ENCODE measurements around the gene ENTHD1. TPM values are rescaled to one million over a fixed set of nuclear protein-coding genes. Genes with fewer than 3 reads are reported as not detected.

ENTHD1 gene
- total RNA-seq, 2 donors from 2014 or later = not detected

DNA sequence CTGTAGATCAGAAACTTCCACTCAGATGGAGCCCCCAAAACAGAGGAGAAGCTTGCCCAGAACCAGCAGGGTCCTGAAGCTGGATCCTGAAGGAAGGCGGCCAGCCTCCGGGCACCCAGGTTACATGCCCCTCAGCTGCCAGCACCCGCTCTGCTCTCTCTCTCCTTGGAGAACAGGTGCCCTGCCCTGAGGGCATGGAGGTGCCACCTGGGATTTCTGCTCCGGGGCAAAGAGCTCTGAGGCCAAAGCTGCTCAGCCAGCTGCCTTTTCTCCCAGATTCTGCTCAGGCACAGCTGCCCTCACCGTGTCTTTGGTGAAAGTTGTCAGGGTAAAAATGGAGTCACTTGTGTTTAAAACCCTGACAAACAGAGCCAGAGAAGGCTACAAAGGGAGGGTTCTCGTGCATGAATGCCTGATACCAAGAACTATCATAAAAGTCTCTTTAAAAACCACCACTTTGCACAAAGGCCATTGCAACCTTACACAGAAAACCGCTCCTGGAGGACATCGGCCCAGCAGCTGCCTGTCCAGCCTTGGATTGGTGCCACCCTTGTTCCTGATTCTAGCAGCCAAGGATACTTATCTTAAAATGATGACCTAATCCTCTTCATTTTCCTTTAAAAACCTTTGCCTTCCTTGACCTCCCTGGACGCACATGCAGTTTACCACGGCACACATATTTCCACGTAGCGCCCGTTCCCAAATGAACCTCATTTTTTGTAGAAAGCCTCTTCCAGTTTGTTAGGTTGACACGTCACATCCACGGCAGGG is 183.0 kb downstream of the ENTHD1 start:
- no peak overlapping the region for H3K4me3 Mint-ChIP-seq

DNA sequence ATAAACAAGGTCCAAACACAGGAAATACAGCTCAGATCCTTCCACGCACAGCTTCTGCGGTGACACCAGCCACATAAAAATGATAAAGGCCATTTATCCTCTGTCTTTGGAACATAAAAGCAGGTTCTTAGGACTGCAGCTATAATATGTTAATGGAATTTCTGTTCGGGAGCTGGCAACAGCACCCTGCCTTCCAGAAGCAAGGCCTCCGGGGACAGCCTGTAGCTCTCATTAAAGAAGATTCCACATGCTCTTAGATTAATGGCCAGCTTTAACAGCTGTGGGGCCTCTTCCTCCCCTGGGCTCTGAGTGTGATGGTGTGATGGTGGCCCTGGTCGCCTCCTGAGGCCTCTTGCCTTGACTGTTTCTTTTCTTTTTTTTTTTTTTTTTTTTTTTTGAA is 185.7 kb downstream of the ENTHD1 start:
- DNase-seq (no peak), ATAC-seq (no peak)
- no peaks in the 10 kb centered on the region for H3K9me3 ChIP-seq (ENCODE audit: control insufficient read depth, low read length, poor library complexity, severe bottlenecking)
- Mint-ChIP-seq H3K27me3 (peaks cover 11% of the 10 kb centered on the region), H3K4me3 (no peak overlapping the region), H3K36me3 (ENCODE audit: low read depth) (no peaks in the 10 kb centered on the region), H3K27ac (no peak overlapping the region), H3K4me1 (peaks cover 4% of the 10 kb centered on the region)

More for the DNA sequence above, 183.0 kb downstream of the ENTHD1 start:
- Mint-ChIP-seq H3K27me3 (peaks cover 11% of the 10 kb centered on the region), H3K4me1 (peaks cover 4% of the 10 kb centered on the region), H3K36me3 (ENCODE audit: low read depth) (no peaks in the 10 kb centered on the region), H3K27ac (no peak overlapping the region)
- H3K9me3 ChIP-seq (ENCODE audit: control insufficient read depth, low read length, poor library complexity, severe bottlenecking) = no peaks in the 10 kb centered on the region
- DNase-seq = no peak
- ATAC-seq = no peak

DNA sequence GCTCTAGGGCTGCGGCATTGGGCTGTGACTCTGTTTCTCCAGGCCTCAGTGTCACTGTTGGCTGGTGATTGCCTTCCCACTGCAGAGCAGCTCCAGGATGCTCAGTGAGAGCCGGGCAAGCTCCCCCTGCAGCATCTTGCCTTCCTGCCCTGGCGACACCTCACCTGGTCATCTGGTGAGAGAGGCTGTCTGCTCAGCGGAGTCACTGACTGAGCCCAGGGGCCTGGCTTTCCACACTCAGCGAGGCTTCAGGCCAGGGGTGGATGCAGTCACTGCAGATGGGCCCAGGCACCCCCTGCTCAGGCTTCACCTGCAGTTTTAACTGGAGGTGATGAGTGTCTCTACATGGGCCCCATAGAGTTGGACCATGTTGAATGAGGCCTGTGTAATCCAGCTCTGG is 186.2 kb downstream of the ENTHD1 start:
- ATAC-seq (no peak), DNase-seq (no peak)
- H3K9me3 ChIP-seq (ENCODE audit: control insufficient read depth, low read length, poor library complexity, severe bottlenecking) = no peaks in the 10 kb centered on the region
- H3K4me3 Mint-ChIP-seq = no peak overlapping the region
- H3K4me1 Mint-ChIP-seq = peaks cover 4% of the 10 kb centered on the region
- H3K27ac Mint-ChIP-seq = no peak overlapping the region
- H3K36me3 Mint-ChIP-seq (ENCODE audit: low read depth) = no peaks in the 10 kb centered on the region
- peaks cover 11% of the 10 kb centered on the region for H3K27me3 Mint-ChIP-seq

DNA sequence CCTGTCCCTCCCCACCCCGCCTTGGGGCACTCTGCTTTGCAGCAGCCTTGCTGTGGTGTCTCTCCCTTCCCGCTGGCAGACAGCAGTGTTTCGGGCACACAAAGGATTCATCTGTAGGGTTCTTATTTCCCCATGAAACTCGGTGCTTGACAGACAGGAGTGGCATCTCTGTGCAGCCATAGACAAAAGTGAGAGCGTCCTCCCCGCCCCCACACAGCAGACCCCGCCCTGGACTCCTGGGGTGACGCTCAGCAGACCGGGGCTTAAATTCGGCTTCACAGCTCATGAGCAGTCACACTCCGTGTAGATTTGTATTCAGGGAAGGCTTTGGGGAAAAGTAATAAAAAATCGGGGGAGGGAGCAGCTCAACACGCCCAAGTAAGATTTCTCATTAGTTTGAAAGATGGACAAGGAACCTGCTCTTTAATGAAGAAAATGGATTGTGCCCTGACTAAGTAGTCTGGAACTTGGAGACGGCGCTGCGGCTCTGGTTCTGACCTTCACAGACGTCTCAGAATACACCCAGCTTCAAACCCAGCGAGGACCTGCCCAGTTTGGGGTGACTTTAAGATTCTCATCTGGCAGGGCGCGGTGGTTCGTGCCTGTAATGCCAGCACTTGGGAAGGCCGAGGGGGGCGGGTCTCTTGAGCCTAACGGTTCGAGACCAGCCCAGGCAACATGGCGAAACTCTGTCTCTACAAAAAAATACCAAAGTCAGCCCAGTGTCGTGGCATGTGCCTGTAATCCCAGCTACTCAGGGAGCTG is 187.0 kb downstream of the ENTHD1 start:
- no peak overlapping the region for H3K27ac Mint-ChIP-seq
- no peaks in the 10 kb centered on the region for H3K9me3 ChIP-seq (ENCODE audit: control insufficient read depth, low read length, poor library complexity, severe bottlenecking)
- DNase-seq = no peak
- no peaks in the 10 kb centered on the region for H3K36me3 Mint-ChIP-seq (ENCODE audit: low read depth)
- ATAC-seq = no peak
- H3K27me3 Mint-ChIP-seq = peaks cover 11% of the 10 kb centered on the region
- no peak overlapping the region for H3K4me3 Mint-ChIP-seq
- peaks cover 4% of the 10 kb centered on the region for H3K4me1 Mint-ChIP-seq

DNA sequence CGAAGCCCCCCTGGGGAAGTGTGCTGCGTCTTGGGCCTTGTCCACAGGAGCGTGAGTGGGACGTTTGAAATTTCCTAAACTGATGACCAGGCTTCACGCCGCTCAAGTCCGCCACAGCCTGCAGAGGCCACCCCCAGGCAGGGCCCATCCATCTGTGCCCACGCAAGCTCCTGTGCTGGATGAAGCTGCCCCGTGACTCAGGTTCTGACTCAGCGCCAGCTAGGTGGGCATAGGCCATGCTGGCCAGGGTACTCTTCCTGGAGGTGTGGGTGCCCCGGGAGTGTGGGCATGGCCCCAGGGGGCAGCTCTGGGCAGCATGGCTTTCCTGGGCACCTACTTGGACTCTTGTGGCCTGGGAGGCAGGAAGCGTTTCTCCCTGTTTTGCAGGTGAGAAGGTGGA is 188.2 kb downstream of the ENTHD1 start:
- no peaks in the 10 kb centered on the region for H3K36me3 Mint-ChIP-seq (ENCODE audit: low read depth)
- H3K9me3 ChIP-seq (ENCODE audit: control insufficient read depth, low read length, poor library complexity, severe bottlenecking) = no peaks in the 10 kb centered on the region
- no peak for DNase-seq
- peaks cover 4% of the 10 kb centered on the region for H3K4me1 Mint-ChIP-seq
- no peak for ATAC-seq
- H3K27me3 Mint-ChIP-seq = peaks cover 4% of the 10 kb centered on the region
- no peak overlapping the region for H3K27ac Mint-ChIP-seq
- H3K4me3 Mint-ChIP-seq = no peak overlapping the region

DNA sequence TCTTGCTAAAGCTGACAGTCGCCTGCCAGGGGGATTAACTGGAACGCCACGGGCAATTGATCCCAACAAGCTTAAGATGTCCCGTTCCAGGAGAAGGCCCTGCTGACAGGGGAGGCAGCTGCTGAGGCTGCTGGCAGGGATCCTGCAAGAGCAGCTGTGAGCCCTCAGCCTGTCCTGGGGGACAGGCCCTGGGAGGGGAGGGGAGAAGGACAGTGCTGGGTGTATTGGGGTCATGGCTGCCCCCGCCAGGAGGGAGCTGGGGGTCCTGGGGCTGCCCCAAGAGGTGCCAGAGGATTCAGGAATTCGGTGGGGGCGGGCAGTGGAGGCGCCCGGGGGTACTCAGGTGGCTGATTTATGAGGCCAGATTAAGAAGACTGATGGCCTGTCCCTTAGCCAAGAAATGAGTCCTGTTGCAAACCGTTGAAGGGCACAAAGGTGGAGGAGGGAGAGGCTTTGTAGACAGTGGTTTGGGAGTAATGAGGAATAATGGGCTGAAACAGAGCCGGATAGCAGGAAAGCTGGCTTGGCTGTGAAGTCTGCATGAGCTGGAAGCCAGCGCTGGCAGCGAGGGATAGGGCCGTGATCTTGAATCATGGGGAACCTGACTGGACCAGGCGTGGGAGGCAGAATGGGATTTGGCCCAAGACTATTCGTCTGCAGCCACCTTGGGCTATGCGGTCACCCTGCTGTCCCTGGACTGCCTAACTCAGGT is 189.5 kb downstream of the ENTHD1 start:
- ATAC-seq (no peak), DNase-seq (no peak)
- H3K9me3 ChIP-seq (ENCODE audit: control insufficient read depth, low read length, poor library complexity, severe bottlenecking) = no peaks in the 10 kb centered on the region
- Mint-ChIP-seq H3K4me1 (peaks cover 4% of the 10 kb centered on the region), H3K36me3 (ENCODE audit: low read depth) (no peaks in the 10 kb centered on the region), H3K27ac (no peak overlapping the region), H3K4me3 (no peak overlapping the region), H3K27me3 (no peaks in the 10 kb centered on the region)

DNA sequence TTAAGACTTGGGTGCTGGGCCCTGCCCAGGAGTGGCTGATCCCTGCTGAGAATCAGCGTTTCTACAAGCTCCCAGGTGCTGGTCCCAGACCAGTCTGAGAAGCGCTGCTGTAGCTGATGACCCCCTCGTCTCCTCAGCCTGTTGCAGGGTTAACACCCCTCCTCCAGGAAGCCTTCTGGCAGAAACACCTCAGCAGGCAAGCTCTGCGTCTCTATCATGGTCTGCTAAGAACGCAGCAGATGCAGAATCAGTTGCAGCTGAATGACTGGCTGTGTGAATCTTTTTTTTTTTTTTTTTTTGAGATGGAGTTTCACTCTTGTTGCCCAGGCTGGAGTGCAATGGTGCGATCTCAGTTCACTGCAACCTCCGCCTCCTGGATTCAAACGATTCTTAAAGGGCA is 190.5 kb downstream of the ENTHD1 start:
- ATAC-seq = no peak
- Mint-ChIP-seq H3K27me3 (no peaks in the 10 kb centered on the region), H3K4me1 (no peaks in the 10 kb centered on the region), H3K36me3 (ENCODE audit: low read depth) (no peaks in the 10 kb centered on the region), H3K4me3 (no peak overlapping the region), H3K27ac (no peak overlapping the region)
- no peak for DNase-seq
- no peaks in the 10 kb centered on the region for H3K9me3 ChIP-seq (ENCODE audit: control insufficient read depth, low read length, poor library complexity, severe bottlenecking)

DNA sequence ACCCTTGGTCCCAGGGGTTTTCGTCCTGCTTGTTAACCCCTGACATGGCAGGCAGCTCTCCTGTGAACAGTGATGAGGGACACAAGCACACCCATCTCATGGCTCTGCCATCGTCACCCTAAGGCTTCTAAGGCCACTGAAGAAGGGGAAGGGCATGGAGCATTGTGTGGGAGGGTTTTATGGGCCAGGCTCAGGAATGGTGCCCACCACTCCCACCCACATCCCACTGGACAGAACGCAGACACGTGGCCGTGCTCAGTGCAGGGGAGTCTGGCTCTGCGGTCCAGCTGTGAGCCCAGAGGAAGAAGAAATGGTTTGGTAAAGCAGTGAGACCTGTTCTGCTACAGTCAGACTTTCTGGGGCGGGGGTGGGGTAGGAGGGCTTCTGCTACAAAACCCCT is 193.0 kb downstream of the ENTHD1 start:
- Mint-ChIP-seq H3K36me3 (ENCODE audit: low read depth) (no peaks in the 10 kb centered on the region), H3K4me1 (peaks cover 2% of the 10 kb centered on the region), H3K27me3 (peaks cover 6% of the 10 kb centered on the region), H3K4me3 (no peak overlapping the region), H3K27ac (no peak overlapping the region)
- ATAC-seq = no peak
- no peak for DNase-seq
- no peaks in the 10 kb centered on the region for H3K9me3 ChIP-seq (ENCODE audit: control insufficient read depth, low read length, poor library complexity, severe bottlenecking)

DNA sequence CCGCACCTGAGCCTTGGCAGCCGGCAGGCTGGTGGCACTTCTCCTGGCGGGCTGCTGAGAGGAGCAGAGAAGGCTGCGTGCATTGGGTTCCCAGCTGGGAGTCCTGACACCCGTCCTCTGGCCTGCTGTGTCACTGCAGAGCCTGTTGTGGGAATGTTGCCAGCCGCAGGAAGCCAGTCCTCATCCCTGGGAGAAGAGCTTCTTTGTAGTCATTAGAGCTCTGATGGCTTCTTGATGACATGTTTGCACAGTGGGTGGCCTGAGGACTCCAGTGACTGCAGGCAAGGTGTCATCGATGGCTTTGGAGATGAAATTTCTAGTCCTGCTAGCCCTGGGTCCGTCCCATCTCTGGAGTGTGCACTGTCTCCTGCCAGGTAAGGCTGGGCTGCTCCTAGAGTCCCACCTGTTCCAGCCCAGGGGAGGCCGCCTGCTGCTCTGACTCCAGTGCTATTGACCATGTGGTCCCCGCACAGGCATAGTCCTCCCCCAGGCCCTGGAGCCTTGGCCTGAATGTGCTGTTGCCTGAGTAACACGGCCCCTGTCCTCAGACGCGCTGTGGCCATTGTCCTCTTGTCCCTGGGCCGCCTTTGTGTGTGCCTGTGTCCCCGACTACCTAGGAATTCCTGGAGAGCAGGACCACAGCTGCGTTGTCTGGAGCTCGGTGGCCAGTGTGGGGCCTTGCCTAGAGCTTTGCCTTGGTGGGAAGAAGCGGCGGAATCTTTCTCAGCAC is 193.8 kb downstream of the ENTHD1 start:
- Mint-ChIP-seq H3K27ac (no peak overlapping the region), H3K27me3 (peaks cover 11% of the 10 kb centered on the region), H3K36me3 (ENCODE audit: low read depth) (no peaks in the 10 kb centered on the region), H3K4me3 (no peak overlapping the region), H3K4me1 (peaks cover 2% of the 10 kb centered on the region)
- DNase-seq (no peak), ATAC-seq (no peak)
- H3K9me3 ChIP-seq (ENCODE audit: control insufficient read depth, low read length, poor library complexity, severe bottlenecking) = no peaks in the 10 kb centered on the region

DNA sequence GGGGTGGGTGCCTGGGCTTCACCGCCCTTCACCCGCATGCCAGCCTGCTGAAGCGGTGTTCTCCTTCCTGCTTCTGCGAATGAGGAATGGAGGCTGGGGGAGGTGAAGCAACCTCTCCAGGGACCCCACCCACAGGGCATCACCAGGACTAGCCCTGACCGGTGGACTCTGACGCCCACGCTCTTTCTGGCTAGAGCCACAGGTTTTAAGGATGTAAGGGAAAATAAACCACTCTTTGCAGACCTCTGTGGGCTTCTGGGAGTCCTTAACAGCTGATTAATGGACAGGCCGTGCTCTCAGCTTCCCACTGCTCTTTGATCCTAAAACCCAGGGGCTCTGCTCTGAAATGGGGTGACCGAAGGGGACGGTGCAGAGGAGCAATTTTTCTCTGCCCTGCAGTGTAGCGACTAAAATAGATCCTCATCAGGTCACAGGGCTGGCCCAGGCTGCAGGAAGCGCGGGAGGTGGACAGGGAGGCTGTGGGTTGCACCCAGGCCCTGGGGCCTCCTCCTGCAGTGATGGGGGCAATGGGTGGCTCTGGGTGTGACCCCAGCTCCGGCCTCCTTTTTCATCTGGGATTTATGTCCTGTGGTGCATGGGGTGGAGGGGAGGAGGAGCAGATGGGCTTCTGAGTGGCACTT is 195.7 kb downstream of the ENTHD1 start:
- DNase-seq = no peak
- Mint-ChIP-seq H3K4me1 (peaks cover 6% of the 10 kb centered on the region), H3K27ac (no peak overlapping the region), H3K27me3 (peaks cover 14% of the 10 kb centered on the region), H3K4me3 (no peak overlapping the region), H3K36me3 (ENCODE audit: low read depth) (peaks cover 4% of the 10 kb centered on the region)
- no peaks in the 10 kb centered on the region for H3K9me3 ChIP-seq (ENCODE audit: control insufficient read depth, low read length, poor library complexity, severe bottlenecking)
- no peak for ATAC-seq

DNA sequence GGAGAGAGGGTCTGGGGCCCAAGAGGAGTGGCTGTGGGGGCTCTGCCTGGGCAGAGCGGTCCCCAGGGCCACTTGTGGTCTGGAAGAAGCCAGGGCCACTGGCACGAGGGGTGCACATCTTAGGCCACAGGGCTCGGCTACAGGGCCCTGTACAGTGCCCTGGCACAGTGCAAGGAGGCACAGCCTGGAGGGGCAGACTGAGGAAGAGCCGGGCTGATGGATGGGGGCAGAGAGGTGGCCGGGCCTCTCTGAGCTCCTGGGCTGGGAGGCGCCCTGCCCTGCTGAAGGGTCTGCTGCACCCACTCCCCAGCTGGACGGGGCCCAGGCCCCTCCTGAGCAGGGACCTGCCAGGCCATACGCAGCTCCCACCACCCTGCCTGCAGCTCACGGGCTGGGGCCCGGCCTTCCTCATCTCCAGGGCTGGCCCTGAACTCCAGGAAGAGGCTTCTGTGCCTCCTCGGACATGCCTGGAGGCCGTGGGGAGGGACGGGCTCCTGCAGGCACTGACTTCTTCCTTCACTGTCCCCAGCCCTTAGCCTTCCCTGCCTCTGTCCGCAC is 199.5 kb downstream of the ENTHD1 start:
- H3K27me3 Mint-ChIP-seq = peaks cover 25% of the 10 kb centered on the region
- no peaks in the 10 kb centered on the region for H3K9me3 ChIP-seq (ENCODE audit: control insufficient read depth, low read length, poor library complexity, severe bottlenecking)
- ATAC-seq = no peak
- H3K4me1 Mint-ChIP-seq = peaks cover 14% of the 10 kb centered on the region
- no peak overlapping the region for H3K27ac Mint-ChIP-seq
- DNase-seq = no peak
- H3K36me3 Mint-ChIP-seq (ENCODE audit: low read depth) = peaks cover 4% of the 10 kb centered on the region
- H3K4me3 Mint-ChIP-seq = no peak overlapping the region
